Smooth muscle cell (in vitro differentiated cells): ENCODE results near the gene DSCAM. TPM values are rescaled to one million over a fixed set of nuclear protein-coding genes. Genes with fewer than 3 reads are reported as not detected.

ENCODE experiments used
- DNase-seq: peaks from one replicate; lab custom pipeline; 2025; ENCODE audit not compliant: unreplicated experiment; lab: John Stamatoyannopoulos, UW
- H2AFZ ChIP-seq: fragments of 200-600 bp; sonication (generic); 2 replicates; pipeline ENCODE4 v1.6.0; 2016; ENCODE audit warnings: antibody characterized with exemption, low read depth, mild to moderate bottlenecking
- H3F3A ChIP-seq: fragments of 200-600 bp; sonication (generic); 2 replicates; pipeline ENCODE4 v1.6.0; 2017; ENCODE audit warnings: antibody characterized with exemption, low read depth
- H3K27ac ChIP-seq: fragments of 200-600 bp; sonication (generic); 2 replicates; pipeline ENCODE4 v1.5.1; 2016; ENCODE audit warnings: low read depth, mild to moderate bottlenecking
- H3K27me3 ChIP-seq: fragments of 200-600 bp; sonication (generic); 2 replicates; pipeline ENCODE4 v1.6.1; 2016; ENCODE audit warnings: low read depth, mild to moderate bottlenecking
- H3K36me3 ChIP-seq: fragments of 200-600 bp; sonication (generic); 2 replicates; pipeline ENCODE4 v1.5.1; 2016; ENCODE audit warnings: low read depth
- H3K4me1 ChIP-seq: fragments of 200-600 bp; sonication (generic); 2 replicates; pipeline ENCODE4 v1.5.1; 2016; ENCODE audit warnings: low read depth
- H3K4me2 ChIP-seq: fragments of 200-600 bp; sonication (generic); 2 replicates; pipeline ENCODE4 v1.6.0; 2016; ENCODE audit warnings: mild to moderate bottlenecking
- H3K4me3 ChIP-seq: fragments of 200-600 bp; sonication (generic); 2 replicates; pipeline ENCODE4 v1.5.1; 2016; ENCODE audit warnings: mild to moderate bottlenecking
- H3K79me2 ChIP-seq: fragments of 200-600 bp; sonication (generic); 2 replicates; pipeline ENCODE4 v1.6.0; 2016; ENCODE audit warnings: low read depth, mild to moderate bottlenecking
- H3K9ac ChIP-seq: fragments of 200-600 bp; sonication (generic); 2 replicates; pipeline ENCODE4 v1.6.0; 2016; ENCODE audit warnings: low read depth
- H3K9me3 ChIP-seq: fragments of 200-600 bp; sonication (generic); replicated peaks from 2 replicates; pipeline ENCODE4 v1.5.1; 2016; ENCODE audit warnings: low read depth
- H4K20me1 ChIP-seq: fragments of 200-600 bp; sonication (generic); 2 replicates; pipeline ENCODE4 v1.6.0; 2016; ENCODE audit warnings: low read depth
- WGBS: methylation state at CpG from one replicate; pipeline ENCODE4 v1.1.7; 2016; ENCODE audit warnings: low lambda C conversion rate; 5-methylcytosine and 5-hydroxymethylcytosine counted together
- polyA plus RNA-seq: library from polyadenylated mRNA; unstranded; fragments of >200 nt; fragmentation: Nextera tagmentation; extraction: Ambion mirVana; gene quantifications from 2 replicates; pipeline ENCODE4 v1.2.1, GENCODE V29; 2016
- total RNA-seq: library from RNA; depleted of rRNA; stranded (reverse); fragments of >200 nt; gene quantifications from 2 replicates; pipeline ENCODE4 v1.2.3, GENCODE V29; 2014
- TF ChIP-seq, protein P1 (sequence below): fragments of 200-600 bp; sonication (generic); IDR thresholded peaks from 2 replicates; pipeline ENCODE4 v1.5.1; 2017; ENCODE audit warnings: borderline replicate concordance, mild to moderate bottlenecking, antibody characterized with exemption; ENCODE audit not compliant: insufficient read depth, poor library complexity, severe bottlenecking

Gene DSCAM
- total and polyA plus RNA-seq, 2 experiments from 2014 or later, result not detected

DNA sequence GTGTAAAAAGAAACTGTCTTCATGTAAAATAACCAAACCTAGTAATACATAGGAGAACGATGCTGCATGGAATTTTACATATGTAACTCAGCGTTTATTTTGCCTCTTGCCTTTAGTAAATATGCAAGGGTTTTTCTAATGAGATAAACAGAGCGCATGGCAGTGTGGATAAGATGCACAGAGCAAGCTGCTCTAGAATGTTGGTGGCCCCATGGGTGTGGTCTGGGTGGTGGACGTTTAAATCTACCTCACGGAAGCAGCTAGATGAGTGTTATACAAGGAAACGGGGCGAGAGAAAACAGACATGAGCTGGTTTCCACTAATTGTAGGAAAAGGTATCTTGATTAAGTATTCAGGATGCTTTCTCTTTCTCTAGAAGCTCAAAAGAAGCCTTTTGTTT lies 205.9 kb downstream of the DSCAM start:
- Histone ChIP-seq H3K4me3 (no peak overlapping the region), H3K4me1 (no peaks in the 10 kb centered on the region), H3K36me3 (no peaks in the 10 kb centered on the region), H2AFZ (no peak overlapping the region), H3K9me3 (no peaks in the 10 kb centered on the region), H3K27ac (no peak overlapping the region), H3K27me3 (no peaks in the 10 kb centered on the region), H3K4me2 (no peak overlapping the region), H3K79me2 (no peaks in the 10 kb centered on the region), H3F3A (no peaks in the 10 kb centered on the region), H3K9ac (no peak overlapping the region), H4K20me1 (no peaks in the 10 kb centered on the region)
- TF ChIP-seq, protein P1, sequence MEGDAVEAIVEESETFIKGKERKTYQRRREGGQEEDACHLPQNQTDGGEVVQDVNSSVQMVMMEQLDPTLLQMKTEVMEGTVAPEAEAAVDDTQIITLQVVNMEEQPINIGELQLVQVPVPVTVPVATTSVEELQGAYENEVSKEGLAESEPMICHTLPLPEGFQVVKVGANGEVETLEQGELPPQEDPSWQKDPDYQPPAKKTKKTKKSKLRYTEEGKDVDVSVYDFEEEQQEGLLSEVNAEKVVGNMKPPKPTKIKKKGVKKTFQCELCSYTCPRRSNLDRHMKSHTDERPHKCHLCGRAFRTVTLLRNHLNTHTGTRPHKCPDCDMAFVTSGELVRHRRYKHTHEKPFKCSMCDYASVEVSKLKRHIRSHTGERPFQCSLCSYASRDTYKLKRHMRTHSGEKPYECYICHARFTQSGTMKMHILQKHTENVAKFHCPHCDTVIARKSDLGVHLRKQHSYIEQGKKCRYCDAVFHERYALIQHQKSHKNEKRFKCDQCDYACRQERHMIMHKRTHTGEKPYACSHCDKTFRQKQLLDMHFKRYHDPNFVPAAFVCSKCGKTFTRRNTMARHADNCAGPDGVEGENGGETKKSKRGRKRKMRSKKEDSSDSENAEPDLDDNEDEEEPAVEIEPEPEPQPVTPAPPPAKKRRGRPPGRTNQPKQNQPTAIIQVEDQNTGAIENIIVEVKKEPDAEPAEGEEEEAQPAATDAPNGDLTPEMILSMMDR, result no peak
- 86% methylated on average over 7 of the region's 7 CpGs for WGBS
- no peak for DNase-seq

DNA sequence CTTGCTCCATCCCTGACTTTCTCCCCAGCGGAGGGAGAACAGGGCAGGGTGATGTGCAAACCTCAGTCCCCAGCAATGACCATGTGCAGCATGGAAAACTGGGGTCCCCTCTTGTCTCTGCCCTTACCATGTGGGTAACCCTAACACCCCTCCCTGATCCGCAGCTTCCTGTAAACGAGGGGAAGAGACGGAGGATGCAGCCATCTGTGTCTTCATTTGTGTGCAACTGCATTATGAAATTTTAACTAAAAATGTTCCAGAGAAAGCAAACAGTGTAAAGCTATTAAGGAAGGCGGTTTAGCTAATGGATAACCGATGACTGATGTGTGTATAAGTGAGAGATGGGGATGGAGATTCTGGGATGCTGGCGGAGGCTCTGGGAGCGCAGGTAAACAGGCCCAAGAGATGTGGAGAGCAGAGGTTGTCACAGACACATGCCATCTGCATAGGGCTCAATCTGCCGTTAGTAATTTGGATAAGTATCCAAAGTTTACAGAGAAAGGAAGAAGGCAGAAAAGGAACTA lies 206.6 kb downstream of the DSCAM start:
- Histone ChIP-seq H3K9me3 (no peaks in the 10 kb centered on the region), H3K9ac (no peak overlapping the region), H3F3A (no peaks in the 10 kb centered on the region), H3K4me2 (no peak overlapping the region), H3K27me3 (no peaks in the 10 kb centered on the region), H3K4me3 (no peak overlapping the region), H3K4me1 (no peaks in the 10 kb centered on the region), H4K20me1 (no peaks in the 10 kb centered on the region), H2AFZ (no peak overlapping the region), H3K36me3 (no peaks in the 10 kb centered on the region), H3K79me2 (no peaks in the 10 kb centered on the region), H3K27ac (no peak overlapping the region)
- TF ChIP-seq, protein P1, result no peak
- 87% methylated on average over 9 of the region's 9 CpGs for WGBS
- no peak for DNase-seq

DNA sequence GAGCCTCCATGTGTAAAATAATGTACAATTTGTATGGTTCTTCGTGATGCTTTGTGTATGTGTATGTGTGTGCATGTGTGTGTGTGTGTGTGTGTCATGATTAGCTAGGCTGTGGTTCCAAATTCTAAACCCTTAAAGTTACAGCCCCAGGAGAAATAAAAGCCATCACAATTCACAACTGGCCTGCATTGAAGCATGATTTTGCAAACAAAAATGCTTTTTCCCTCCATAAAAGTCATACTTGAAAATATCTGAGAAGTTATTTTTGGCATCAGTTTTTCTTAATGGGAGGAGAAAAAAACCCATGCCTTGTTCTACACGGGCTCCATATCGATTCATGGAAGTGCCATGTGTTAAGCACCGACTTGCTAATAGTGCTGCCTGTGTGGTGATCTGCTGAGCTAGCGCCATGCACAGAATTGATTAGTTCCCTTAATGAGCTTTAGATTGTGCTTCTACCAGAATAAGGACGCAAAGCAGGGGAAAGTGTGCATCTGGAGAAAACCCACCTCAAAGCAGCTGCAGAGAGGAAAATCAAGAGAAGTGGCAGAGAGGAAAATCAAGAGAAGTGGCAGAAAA lies 207.3 kb downstream of the DSCAM start:
- Histone ChIP-seq H3K36me3 (no peaks in the 10 kb centered on the region), H3K79me2 (no peaks in the 10 kb centered on the region), H3K27me3 (no peaks in the 10 kb centered on the region), H3K4me3 (no peak overlapping the region), H2AFZ (no peak overlapping the region), H3F3A (no peaks in the 10 kb centered on the region), H3K9ac (no peak overlapping the region), H3K9me3 (no peaks in the 10 kb centered on the region), H3K4me2 (no peak overlapping the region), H3K4me1 (no peaks in the 10 kb centered on the region), H4K20me1 (no peaks in the 10 kb centered on the region), H3K27ac (no peak overlapping the region)
- DNase-seq, result no peak
- TF ChIP-seq, protein P1, result no peak
- 88% methylated on average over 6 of the region's 6 CpGs for WGBS
